ENCODE results near the gene DOCK6.

The DOCK6 gene

DNA sequence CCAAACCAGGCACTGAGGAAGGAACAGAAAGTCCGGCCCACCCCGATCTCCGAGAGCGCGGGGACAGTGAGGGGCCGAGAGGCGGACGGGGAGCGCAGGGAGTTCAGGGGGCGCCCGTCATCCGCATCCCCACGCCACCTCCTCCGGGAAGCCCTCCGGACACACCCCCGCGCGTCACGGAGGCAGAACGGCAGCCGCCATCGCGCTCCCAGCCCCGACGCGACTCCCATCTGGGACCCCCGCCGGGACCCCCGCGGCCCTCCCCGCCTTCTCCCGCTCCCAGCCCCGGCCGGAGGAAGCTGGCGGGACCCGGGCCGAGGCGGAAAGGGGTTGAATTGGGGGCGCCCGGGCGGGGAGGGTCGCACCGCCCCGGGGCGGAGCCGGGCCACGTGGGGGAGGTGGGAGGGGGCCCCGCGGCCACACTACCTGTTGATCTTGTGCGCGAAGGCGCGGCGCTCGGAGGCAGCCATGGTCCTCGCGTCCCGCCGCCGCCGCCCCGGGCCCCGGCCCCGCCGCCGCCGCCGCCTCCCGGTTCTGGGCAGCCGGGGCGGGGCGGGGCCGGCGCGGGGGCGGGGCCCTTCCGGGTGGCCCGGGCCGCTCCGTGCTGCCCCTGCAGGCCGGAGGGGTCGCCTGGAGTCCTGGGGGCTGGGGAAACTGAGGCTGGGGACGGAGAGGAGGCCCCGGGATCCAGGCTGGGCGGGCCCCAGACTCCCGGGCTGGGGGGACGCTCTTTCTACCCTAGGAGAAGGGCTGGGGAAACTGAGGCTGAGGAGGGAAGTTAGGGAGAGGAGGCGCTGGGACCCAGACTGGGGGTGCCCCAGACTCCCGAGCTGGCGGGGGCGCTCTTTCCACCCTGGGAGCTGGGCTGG is at the start of gene DOCK6:
Gene DOCK6, minus strand, starts transcription at position 554 of the 869 bp plus-strand sequence. Its CDS starts 84 bp downstream, at position 470.
- no peaks in the 10 kb centered on the region for H3K27me3 ChIP-seq (ENCODE audit: low read depth, low read length)
- H3K4me3 ChIP-seq (ENCODE audit: low read depth in 1 of 2, low read length in 2 of 2) = peak within 1 kb of the TSS; percentile 57 to 86
- no peaks in the 10 kb centered on the region for H3K9me3 ChIP-seq (ENCODE audit: control insufficient read depth in 1 of 2, low read length in 2 of 2)
- no peaks in the 10 kb centered on the region for H3K36me3 ChIP-seq (ENCODE audit: control insufficient read depth in 1 of 2, insufficient read depth in 2 of 2, low read length in 2 of 2)
- no peak within 1 kb of the TSS for H3K27ac ChIP-seq (ENCODE audit: low read length)
- H3K4me1 ChIP-seq (ENCODE audit: control insufficient read depth in 1 of 2, insufficient read depth in 2 of 2, low read length in 2 of 2) = peaks cover 0 to 6% of the 10 kb centered on the region in 2 donors

DNA sequence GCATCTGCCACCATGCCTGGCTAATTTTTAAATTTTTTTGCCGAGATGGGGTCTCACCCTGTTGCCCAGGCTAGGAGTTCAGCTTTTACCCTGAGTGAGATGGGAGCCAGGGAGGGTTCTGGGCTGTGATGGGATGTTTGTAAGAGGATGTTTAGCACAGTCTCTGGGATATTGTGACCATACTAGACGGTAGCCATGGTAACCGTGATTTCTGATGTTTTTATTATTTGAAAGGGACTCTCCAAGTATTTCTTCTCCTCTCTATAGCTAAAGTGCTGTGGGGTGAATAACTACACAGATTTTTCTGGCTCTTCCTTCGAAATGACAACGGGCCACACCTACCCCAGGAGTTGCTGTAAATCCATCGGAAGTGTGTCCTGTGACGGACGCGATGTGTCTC is 44.0 kb upstream of the DOCK6 start:
- no peaks in the 10 kb centered on the region for H3K27me3 ChIP-seq (ENCODE audit: low read depth, low read length)
- no peak overlapping the region for H3K4me3 ChIP-seq (ENCODE audit: low read depth in 1 of 2, low read length in 2 of 2)
- no peaks in the 10 kb centered on the region for H3K9me3 ChIP-seq (ENCODE audit: control insufficient read depth in 1 of 2, low read length in 2 of 2)
- H3K27ac ChIP-seq (ENCODE audit: low read length) = no peak overlapping the region
- no peaks in the 10 kb centered on the region for H3K36me3 ChIP-seq (ENCODE audit: control insufficient read depth in 1 of 2, insufficient read depth in 2 of 2, low read length in 2 of 2)
- H3K4me1 ChIP-seq (ENCODE audit: control insufficient read depth in 1 of 2, insufficient read depth in 2 of 2, low read length in 2 of 2) = no peaks in the 10 kb centered on the region

DNA sequence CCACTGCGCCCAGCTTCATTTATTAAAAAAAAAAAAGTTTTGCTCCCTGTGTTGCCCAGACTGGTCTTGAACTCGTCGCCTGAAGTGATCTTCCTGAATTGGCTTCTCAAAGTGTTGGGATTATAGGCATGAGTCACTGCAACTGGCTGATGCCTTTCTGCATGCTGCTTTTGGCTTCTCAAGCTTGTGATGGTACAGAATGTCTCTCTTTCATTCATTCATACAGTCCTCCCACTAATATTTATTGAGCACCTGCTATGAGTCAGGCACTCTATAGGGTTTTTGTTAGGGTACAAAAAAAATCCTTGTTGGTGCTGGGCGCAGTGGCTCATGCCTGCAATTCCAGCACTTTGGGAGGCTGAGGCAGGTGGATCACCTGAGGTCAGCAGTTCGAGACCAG is 42.6 kb upstream of the DOCK6 start:
- no peaks in the 10 kb centered on the region for H3K9me3 ChIP-seq (ENCODE audit: control insufficient read depth in 1 of 2, low read length in 2 of 2)
- no peaks in the 10 kb centered on the region for H3K4me1 ChIP-seq (ENCODE audit: control insufficient read depth in 1 of 2, insufficient read depth in 2 of 2, low read length in 2 of 2)
- H3K27ac ChIP-seq (ENCODE audit: low read length) = no peak overlapping the region
- H3K36me3 ChIP-seq (ENCODE audit: control insufficient read depth in 1 of 2, insufficient read depth in 2 of 2, low read length in 2 of 2) = no peaks in the 10 kb centered on the region
- H3K4me3 ChIP-seq (ENCODE audit: low read depth in 1 of 2, low read length in 2 of 2) = no peak overlapping the region
- H3K27me3 ChIP-seq (ENCODE audit: low read depth, low read length) = no peaks in the 10 kb centered on the region

DNA sequence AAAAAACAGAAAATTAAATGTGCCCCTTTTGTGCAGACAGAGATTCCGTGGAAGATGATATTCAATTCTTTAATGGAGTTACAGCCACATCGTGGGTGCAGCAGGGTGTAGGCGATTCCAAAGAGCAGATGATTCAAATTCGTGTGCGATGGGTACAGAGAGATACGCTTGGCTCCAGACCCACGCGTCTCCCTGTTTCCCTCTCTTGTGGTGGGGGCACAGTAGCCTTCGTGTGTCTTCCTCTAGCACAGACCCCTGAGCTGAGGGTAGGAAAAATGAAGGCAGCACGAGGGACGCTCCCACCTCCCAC is 38.4 kb upstream of the DOCK6 start:
- H3K9me3 ChIP-seq (ENCODE audit: control insufficient read depth in 1 of 2, low read length in 2 of 2) = no peaks in the 10 kb centered on the region
- no peaks in the 10 kb centered on the region for H3K36me3 ChIP-seq (ENCODE audit: control insufficient read depth in 1 of 2, insufficient read depth in 2 of 2, low read length in 2 of 2)
- H3K27me3 ChIP-seq (ENCODE audit: low read depth, low read length) = no peaks in the 10 kb centered on the region
- H3K4me1 ChIP-seq (ENCODE audit: control insufficient read depth in 1 of 2, insufficient read depth in 2 of 2, low read length in 2 of 2) = no peaks in the 10 kb centered on the region
- H3K27ac ChIP-seq (ENCODE audit: low read length) = no peak overlapping the region
- no peak overlapping the region for H3K4me3 ChIP-seq (ENCODE audit: low read depth in 1 of 2, low read length in 2 of 2)

DNA sequence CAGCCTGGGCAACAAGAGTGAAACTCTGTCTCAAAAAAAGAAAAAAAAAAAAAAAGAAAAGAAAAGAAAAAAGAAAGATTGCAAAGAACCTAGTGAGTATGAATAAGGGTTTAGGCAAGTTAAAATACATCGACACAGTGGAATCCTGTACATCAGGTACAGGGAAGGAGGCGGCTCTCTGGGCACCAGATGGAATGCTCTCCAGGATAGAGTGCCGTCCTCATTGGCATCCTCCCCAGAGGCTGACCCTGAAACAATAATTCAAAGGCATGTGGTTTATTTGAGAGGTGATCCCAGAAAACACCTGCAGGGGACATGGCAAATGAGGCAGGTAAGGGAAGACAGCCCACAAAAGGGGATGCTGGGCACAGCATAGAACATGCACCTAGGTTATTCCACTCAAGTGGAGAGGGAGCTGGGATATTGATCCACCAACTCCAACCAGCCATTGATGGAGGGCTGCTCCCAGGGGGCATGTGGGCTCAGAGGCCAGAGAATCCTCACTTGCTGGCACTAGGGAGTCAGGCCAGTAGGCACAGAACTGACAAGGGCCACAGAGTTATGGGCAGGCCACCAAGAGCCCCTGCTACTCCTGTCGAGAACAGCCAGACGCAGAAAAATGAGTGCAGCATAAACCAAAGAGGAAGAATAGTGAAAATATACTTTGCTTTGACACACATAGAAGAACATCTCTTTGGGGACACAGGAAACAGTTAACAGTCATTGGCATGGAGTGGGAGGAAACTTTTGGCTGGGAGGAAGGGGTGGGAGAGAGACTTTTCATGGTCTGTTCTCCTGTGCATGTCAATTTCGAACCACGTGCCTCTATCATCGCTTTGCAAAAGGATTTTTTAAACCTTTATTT is 37.9 kb upstream of the DOCK6 start:
- Histone ChIP-seq H3K27ac (ENCODE audit: low read length) (no peak overlapping the region), H3K4me3 (ENCODE audit: low read depth in 1 of 2, low read length in 2 of 2) (no peak overlapping the region), H3K4me1 (ENCODE audit: control insufficient read depth in 1 of 2, insufficient read depth in 2 of 2, low read length in 2 of 2) (no peaks in the 10 kb centered on the region), H3K9me3 (ENCODE audit: control insufficient read depth in 1 of 2, low read length in 2 of 2) (no peaks in the 10 kb centered on the region), H3K27me3 (ENCODE audit: low read depth, low read length) (no peaks in the 10 kb centered on the region), H3K36me3 (ENCODE audit: control insufficient read depth in 1 of 2, insufficient read depth in 2 of 2, low read length in 2 of 2) (no peaks in the 10 kb centered on the region)

GRCh38 chr19:11296264-11296663 is 33.9 kb upstream of the DOCK6 start:
- Histone ChIP-seq H3K27me3 (ENCODE audit: low read depth, low read length) (no peaks in the 10 kb centered on the region), H3K4me3 (ENCODE audit: low read depth in 1 of 2, low read length in 2 of 2) (no peak overlapping the region), H3K9me3 (ENCODE audit: control insufficient read depth in 1 of 2, low read length in 2 of 2) (no peaks in the 10 kb centered on the region), H3K4me1 (ENCODE audit: control insufficient read depth in 1 of 2, insufficient read depth in 2 of 2, low read length in 2 of 2) (peaks cover 0 to 9% of the 10 kb centered on the region in 2 donors), H3K36me3 (ENCODE audit: control insufficient read depth in 1 of 2, insufficient read depth in 2 of 2, low read length in 2 of 2) (no peaks in the 10 kb centered on the region), H3K27ac (ENCODE audit: low read length) (no peak overlapping the region)

GRCh38 chr19:11295665-11296245 is 33.4 kb upstream of the DOCK6 start, which contains the start of gene TSPAN16:
Gene TSPAN16, plus strand, starts transcription at chr19:11296160. Its CDS starts 138 bp downstream, at chr19:11296298.
- no peaks in the 10 kb centered on the region for H3K9me3 ChIP-seq (ENCODE audit: control insufficient read depth in 1 of 2, low read length in 2 of 2)
- no peak within 1 kb of the TSS for H3K27ac ChIP-seq (ENCODE audit: low read length)
- no peak within 1 kb of the TSS for H3K4me3 ChIP-seq (ENCODE audit: low read depth in 1 of 2, low read length in 2 of 2)
- H3K27me3 ChIP-seq (ENCODE audit: low read depth, low read length) = no peaks in the 10 kb centered on the region
- no peaks in the 10 kb centered on the region for H3K36me3 ChIP-seq (ENCODE audit: control insufficient read depth in 1 of 2, insufficient read depth in 2 of 2, low read length in 2 of 2)
- H3K4me1 ChIP-seq (ENCODE audit: control insufficient read depth in 1 of 2, insufficient read depth in 2 of 2, low read length in 2 of 2) = peaks cover 0 to 9% of the 10 kb centered on the region in 2 donors

DNA sequence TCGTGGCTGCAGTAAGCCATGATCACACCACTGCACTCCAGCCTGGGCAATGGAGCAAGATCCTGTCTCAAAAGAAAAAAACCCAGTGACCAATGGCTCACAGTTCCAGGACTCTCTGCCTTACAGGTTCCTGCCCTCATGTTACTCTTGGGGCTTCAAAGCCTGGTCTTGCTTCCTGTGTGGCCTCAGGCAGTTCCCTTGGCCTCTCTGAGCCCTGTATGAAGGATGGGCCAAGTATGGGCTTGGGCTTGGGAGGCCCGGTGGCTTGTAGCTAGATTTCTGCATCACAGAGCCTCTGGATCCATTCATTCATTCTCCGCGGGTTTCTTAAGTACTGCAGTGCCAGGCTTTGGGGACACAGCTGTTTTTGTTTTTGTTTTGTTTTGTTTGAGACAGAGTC is 32.9 kb upstream of the DOCK6 start:
- Histone ChIP-seq H3K27ac (ENCODE audit: low read length) (no peak overlapping the region), H3K9me3 (ENCODE audit: control insufficient read depth in 1 of 2, low read length in 2 of 2) (no peaks in the 10 kb centered on the region), H3K4me3 (ENCODE audit: low read depth in 1 of 2, low read length in 2 of 2) (no peak overlapping the region), H3K36me3 (ENCODE audit: control insufficient read depth in 1 of 2, insufficient read depth in 2 of 2, low read length in 2 of 2) (no peaks in the 10 kb centered on the region), H3K27me3 (ENCODE audit: low read depth, low read length) (no peaks in the 10 kb centered on the region), H3K4me1 (ENCODE audit: control insufficient read depth in 1 of 2, insufficient read depth in 2 of 2, low read length in 2 of 2) (peaks cover 0 to 9% of the 10 kb centered on the region in 2 donors)

DNA sequence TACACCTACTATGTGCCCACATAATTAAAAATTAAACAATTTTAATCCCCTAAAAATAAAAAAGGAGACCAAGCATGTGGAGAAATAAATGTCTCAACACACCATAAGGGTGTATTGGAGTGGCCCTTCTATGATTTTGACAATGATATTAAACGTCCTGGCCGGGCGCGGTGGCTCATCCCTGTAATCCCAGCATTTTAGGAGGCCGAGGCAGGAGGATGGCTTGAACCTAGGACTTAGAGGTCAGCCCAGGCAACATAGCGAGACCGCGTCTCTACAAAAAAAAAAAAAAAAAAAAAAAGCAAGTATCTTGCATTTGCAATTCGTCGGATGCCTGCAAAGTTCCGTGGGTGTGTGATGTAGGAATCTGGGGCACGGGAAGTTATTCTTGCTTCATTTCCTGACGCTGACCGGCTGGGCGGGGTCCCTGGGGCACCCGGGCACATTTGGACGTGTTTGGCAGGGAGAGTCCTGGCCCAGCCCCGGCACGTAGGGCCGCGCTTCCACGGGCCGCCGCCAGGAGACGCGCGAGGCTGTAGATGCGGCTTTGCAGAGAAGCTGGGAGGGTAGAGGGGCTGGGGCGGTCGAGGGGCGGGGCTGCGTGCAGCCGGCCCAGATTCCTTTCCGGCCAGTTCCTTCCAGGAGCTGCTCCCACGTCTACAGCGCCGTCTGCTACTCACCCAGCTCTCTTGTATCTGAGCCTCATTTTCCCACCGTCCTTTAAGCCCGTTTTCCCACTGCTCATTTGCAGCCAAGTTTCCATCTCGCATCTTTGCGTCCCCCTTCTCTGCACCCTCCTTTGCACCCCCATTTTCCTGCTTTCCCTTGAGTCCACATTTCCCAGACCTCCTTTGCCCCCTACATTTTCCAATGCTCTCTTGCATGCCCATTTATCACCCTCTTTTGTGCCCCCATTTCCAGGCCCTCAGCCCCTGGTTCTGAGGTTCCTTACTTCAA is 31.4 kb upstream of the DOCK6 start:
- H3K9me3 ChIP-seq (ENCODE audit: control insufficient read depth in 1 of 2, low read length in 2 of 2) = no peaks in the 10 kb centered on the region
- no peaks in the 10 kb centered on the region for H3K27me3 ChIP-seq (ENCODE audit: low read depth, low read length)
- H3K4me3 ChIP-seq (ENCODE audit: low read depth in 1 of 2, low read length in 2 of 2) = peak overlapping the region; percentile 47 to 48
- H3K4me1 ChIP-seq (ENCODE audit: control insufficient read depth in 1 of 2, insufficient read depth in 2 of 2, low read length in 2 of 2) = peaks cover 0 to 9% of the 10 kb centered on the region in 2 donors
- no peaks in the 10 kb centered on the region for H3K36me3 ChIP-seq (ENCODE audit: control insufficient read depth in 1 of 2, insufficient read depth in 2 of 2, low read length in 2 of 2)
- H3K27ac ChIP-seq (ENCODE audit: low read length) = no peak overlapping the region

DNA sequence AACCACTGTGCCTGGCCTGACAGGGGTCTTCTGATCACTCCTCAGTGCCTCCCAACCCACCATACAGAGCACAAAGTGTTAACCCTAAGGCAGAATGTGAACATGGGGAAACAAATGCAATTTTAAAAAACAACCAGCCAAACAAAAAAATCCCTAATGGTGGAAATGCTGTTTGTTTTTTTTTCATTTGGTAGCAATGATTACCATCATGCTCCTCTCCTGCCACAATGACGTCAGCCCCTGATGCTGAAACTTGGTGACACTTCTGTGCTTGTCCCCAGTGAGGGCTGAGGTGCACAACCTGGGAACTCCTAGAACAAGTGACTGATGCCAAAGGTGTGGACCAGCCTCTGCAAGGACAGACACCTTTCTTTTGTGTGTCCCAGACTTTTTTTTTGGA is 29.7 kb upstream of the DOCK6 start:
- no peaks in the 10 kb centered on the region for H3K27me3 ChIP-seq (ENCODE audit: low read depth, low read length)
- H3K4me3 ChIP-seq (ENCODE audit: low read depth in 1 of 2, low read length in 2 of 2) = no peak overlapping the region
- H3K4me1 ChIP-seq (ENCODE audit: control insufficient read depth in 1 of 2, insufficient read depth in 2 of 2, low read length in 2 of 2) = peaks cover 0 to 9% of the 10 kb centered on the region in 2 donors
- no peak overlapping the region for H3K27ac ChIP-seq (ENCODE audit: low read length)
- no peaks in the 10 kb centered on the region for H3K36me3 ChIP-seq (ENCODE audit: control insufficient read depth in 1 of 2, insufficient read depth in 2 of 2, low read length in 2 of 2)
- H3K9me3 ChIP-seq (ENCODE audit: control insufficient read depth in 1 of 2, low read length in 2 of 2) = no peaks in the 10 kb centered on the region
